ENCODE data around the gene PHACTR3. TPM values are rescaled to one million over a fixed set of nuclear protein-coding genes. Genes with fewer than 3 reads are reported as not detected.

The PHACTR3 gene
- total RNA-seq, 8 experiments from 2014 or later: 0.18 to 44.8 (median 26.7) TPM

GRCh38 chr20:59771506-59772372 lies 167.4 kb downstream of the PHACTR3 start:
- ATAC-seq (replicated peaks in 6 of 8): no peak
- Histone ChIP-seq H3K4me3 (no peak overlapping the region), H3K4me1 (replicated peaks in 1 of 2) (no peaks in the 10 kb centered on the region), H3K27ac (no peak overlapping the region)
- 10 to 100% (median 80%) methylated on average over 1 to 7 of the region's 11 CpGs for WGBS, 10 experiments
- in situ Hi-C loops (cut with MboI; ENCODE audit: low pct_unique_long_range_greater_than_20kb in 2 of 9, low sequenced_read_pairs in 9 of 9, unreplicated experiment in 9 of 9): loop anchor here in 2 of 9 experiments (25.0 kb wide), 1 partner anchor 184 kb away; no protein-coding TSS in a partner anchor

GRCh38 chr20:59772373-59772705 lies 168.0 kb downstream of the PHACTR3 start:
- no peak overlapping the region for H3K4me3 ChIP-seq
- whole genome bisulfite sequencing, 10 experiments: 0 to 100% (median 86%) methylated on average over 1 to 4 of the region's 6 CpGs; no CpG with 5 or more reads in 3 of the 10 experiments
- H3K4me1 ChIP-seq (replicated peaks in 1 of 2): no peaks in the 10 kb centered on the region
- ATAC-seq (replicated peaks in 6 of 8): no peak
- no peak overlapping the region for H3K27ac ChIP-seq
- in situ Hi-C loops (cut with MboI; ENCODE audit: low pct_unique_long_range_greater_than_20kb in 2 of 9, low sequenced_read_pairs in 9 of 9, unreplicated experiment in 9 of 9): loop anchor here in 2 of 9 experiments (25.0 kb wide), 1 partner anchor 185 kb away; no protein-coding TSS in a partner anchor

- no peaks in the 10 kb centered on the region for H3K4me1 ChIP-seq (replicated peaks in 1 of 2)
- ATAC-seq (replicated peaks in 6 of 8): no peak
- 0 to 86% (median 67%) methylated on average over 1 to 10 of the region's 21 CpGs; no CpG with 5 or more reads in 4 of the 10 experiments for WGBS, 10 experiments
- no peak overlapping the region for H3K27ac ChIP-seq
- in situ Hi-C loops (cut with MboI; ENCODE audit: low pct_unique_long_range_greater_than_20kb in 2 of 9, low sequenced_read_pairs in 9 of 9, unreplicated experiment in 9 of 9): loop anchor here in 2 of 9 experiments (25.0 kb wide), 1 partner anchor 186 kb away; no protein-coding TSS in a partner anchor
- H3K4me3 ChIP-seq: no peak overlapping the region
These were observed 168.9 kb downstream of the PHACTR3 start for GRCh38 chr20:59772931-59773913.

- 76 to 89% (median 83%) methylated on average over 3 to 12 of the region's 17 CpGs; no CpG with 5 or more reads in 4 of the 10 experiments for WGBS, 10 experiments
- Histone ChIP-seq H3K27ac (no peak overlapping the region), H3K4me1 (replicated peaks in 1 of 2) (no peaks in the 10 kb centered on the region), H3K4me3 (no peak overlapping the region)
- in situ Hi-C loops (cut with MboI; ENCODE audit: low pct_unique_long_range_greater_than_20kb in 2 of 9, low sequenced_read_pairs in 9 of 9, unreplicated experiment in 9 of 9): loop anchor here in 2 of 9 experiments (25.0 kb wide), 1 partner anchor 187 kb away; no protein-coding TSS in a partner anchor
- no peak for ATAC-seq (replicated peaks in 6 of 8)
These were observed 169.9 kb downstream of the PHACTR3 start for GRCh38 chr20:59774204-59774641.

- ATAC-seq (replicated peaks in 6 of 8): no peak
- no peak overlapping the region for H3K4me3 ChIP-seq
- 33 to 96% (median 71%) methylated on average over 1 to 8 of the region's 23 CpGs; no CpG with 5 or more reads in 1 of the 10 experiments for WGBS, 10 experiments
- in situ Hi-C loops (cut with MboI; ENCODE audit: low pct_unique_long_range_greater_than_20kb in 2 of 9, low sequenced_read_pairs in 9 of 9, unreplicated experiment in 9 of 9): loop anchor here in 2 of 9 experiments (25.0 kb wide), 1 partner anchor 188 kb away; no protein-coding TSS in a partner anchor
- no peaks in the 10 kb centered on the region for H3K4me1 ChIP-seq (replicated peaks in 1 of 2)
- H3K27ac ChIP-seq: no peak overlapping the region
These were observed 170.8 kb downstream of the PHACTR3 start for GRCh38 chr20:59774921-59775686.

- WGBS, 10 experiments: 0% methylated on average over 1 of the region's 4 CpGs; no CpG with 5 or more reads in 9 of the 10 experiments
- ATAC-seq (replicated peaks in 6 of 8): no peak
- Histone ChIP-seq H3K27ac (no peak overlapping the region), H3K4me1 (replicated peaks in 1 of 2) (no peaks in the 10 kb centered on the region), H3K4me3 (no peak overlapping the region)
- in situ Hi-C loops (cut with MboI; ENCODE audit: low pct_unique_long_range_greater_than_20kb in 2 of 9, low sequenced_read_pairs in 9 of 9, unreplicated experiment in 9 of 9): no loop called here
These were observed 171.3 kb downstream of the PHACTR3 start for GRCh38 chr20:59775687-59776055.

GRCh38 chr20:59776059-59776603 lies 171.8 kb downstream of the PHACTR3 start:
- ATAC-seq (replicated peaks in 6 of 8): no peak
- H3K4me1 ChIP-seq (replicated peaks in 1 of 2): no peaks in the 10 kb centered on the region
- H3K4me3 ChIP-seq: no peak overlapping the region
- 0 to 62% (median 52%) methylated on average over 1 to 6 of the region's 8 CpGs; no CpG with 5 or more reads in 4 of the 10 experiments for WGBS, 10 experiments
- in situ Hi-C loops (cut with MboI; ENCODE audit: low pct_unique_long_range_greater_than_20kb in 2 of 9, low sequenced_read_pairs in 9 of 9, unreplicated experiment in 9 of 9): no loop called here
- H3K27ac ChIP-seq: no peak overlapping the region

- Histone ChIP-seq H3K4me1 (replicated peaks in 1 of 2) (no peaks in the 10 kb centered on the region), H3K4me3 (no peak overlapping the region), H3K27ac (no peak overlapping the region)
- 15 to 100% (median 79%) methylated on average over 1 to 10 of the region's 13 CpGs; no CpG with 5 or more reads in 4 of the 10 experiments for WGBS, 10 experiments
- ATAC-seq (replicated peaks in 6 of 8): no peak
- in situ Hi-C loops (cut with MboI; ENCODE audit: low pct_unique_long_range_greater_than_20kb in 2 of 9, low sequenced_read_pairs in 9 of 9, unreplicated experiment in 9 of 9): no loop called here
These were observed 172.4 kb downstream of the PHACTR3 start for GRCh38 chr20:59776626-59777330.

GRCh38 chr20:59777331-59777725 lies 173.0 kb downstream of the PHACTR3 start:
- Histone ChIP-seq H3K4me3 (no peak overlapping the region), H3K27ac (no peak overlapping the region), H3K4me1 (replicated peaks in 1 of 2) (no peaks in the 10 kb centered on the region)
- 0 to 83% (median 75%) methylated on average over 1 to 2 of the region's 3 CpGs; no CpG with 5 or more reads in 7 of the 10 experiments for WGBS, 10 experiments
- in situ Hi-C loops (cut with MboI; ENCODE audit: low pct_unique_long_range_greater_than_20kb in 2 of 9, low sequenced_read_pairs in 9 of 9, unreplicated experiment in 9 of 9): no loop called here
- no peak for ATAC-seq (replicated peaks in 6 of 8)

GRCh38 chr20:59777814-59778575 lies 173.7 kb downstream of the PHACTR3 start:
- no peak overlapping the region for H3K27ac ChIP-seq
- WGBS, 10 experiments: 59 to 100% (median 85%) methylated on average over 1 to 9 of the region's 19 CpGs; no CpG with 5 or more reads in 4 of the 10 experiments
- ATAC-seq (replicated peaks in 6 of 8): no peak
- H3K4me1 ChIP-seq (replicated peaks in 1 of 2): no peaks in the 10 kb centered on the region
- in situ Hi-C loops (cut with MboI; ENCODE audit: low pct_unique_long_range_greater_than_20kb in 2 of 9, low sequenced_read_pairs in 9 of 9, unreplicated experiment in 9 of 9): no loop called here
- H3K4me3 ChIP-seq: no peak overlapping the region

GRCh38 chr20:59778615-59779200 lies 174.4 kb downstream of the PHACTR3 start:
- Histone ChIP-seq H3K27ac (no peak overlapping the region), H3K4me3 (no peak overlapping the region), H3K4me1 (replicated peaks in 1 of 2) (no peaks in the 10 kb centered on the region)
- WGBS, 10 experiments: 20 to 87% (median 80%) methylated on average over 2 to 12 of the region's 12 CpGs; no CpG with 5 or more reads in 4 of the 10 experiments
- in situ Hi-C loops (cut with MboI; ENCODE audit: low pct_unique_long_range_greater_than_20kb in 2 of 9, low sequenced_read_pairs in 9 of 9, unreplicated experiment in 9 of 9): no loop called here
- no peak for ATAC-seq (replicated peaks in 6 of 8)

Measured in motor neuron (in vitro differentiated cells).